Activated B cell treated with CpG ODN at 0.5 μM for 24 hours (primary cell): ENCODE measurements around the gene GRID2. TPM values are rescaled to one million over a fixed set of nuclear protein-coding genes. Genes with fewer than 3 reads are reported as not detected.

ENCODE experiments used
- ATAC-seq: fragments of 200-7000 bp; cut with Tn5 transposase; one replicate; pipeline ENCODE4 v1.10.0; 2021; ENCODE audit warnings: low read depth, mild to moderate bottlenecking, moderate library complexity
- CTCF ChIA-PET: fragments of 350-600 bp; sonication (Branson Sonifier 250); formaldehyde crosslinking; loops from one replicate; lab custom pipeline; 2021; ENCODE audit warnings: antibody characterized with exemption; lab: Charles Lee
- POLR2A ChIA-PET: fragments of 350-600 bp; sonication (Branson Sonifier 250); formaldehyde crosslinking; loops from one replicate; lab custom pipeline; 2021; ENCODE audit warnings: antibody characterized with exemption; lab: Charles Lee
- DNase-seq: peaks from one replicate; pipeline ENCODE4 v3.0.0; 2022
- H3K27ac Mint-ChIP-seq: one replicate; pipeline ENCODE4 v1.8.0; 2020; ENCODE audit warnings: mixed read lengths
- H3K27me3 Mint-ChIP-seq: one replicate; pipeline ENCODE4 v1.8.0; 2021; ENCODE audit warnings: mixed read lengths
- H3K36me3 Mint-ChIP-seq: one replicate; pipeline ENCODE4 v1.8.0; 2021; ENCODE audit warnings: low read depth, mixed read lengths
- H3K4me1 Mint-ChIP-seq: one replicate; pipeline ENCODE4 v1.8.0; 2021; ENCODE audit warnings: mixed read lengths
- H3K4me3 Mint-ChIP-seq: one replicate; pipeline ENCODE4 v1.8.0; 2020; ENCODE audit warnings: mild to moderate bottlenecking, mixed read lengths
- H3K9me3 Mint-ChIP-seq: one replicate; pipeline ENCODE4 v1.8.0; 2020; ENCODE audit warnings: mixed read lengths
- CTCF ChIP-seq: fragments of 200-600 bp; IDR thresholded peaks from one replicate; pipeline ENCODE4 v1.8.0; 2022; ENCODE audit warnings: antibody characterized with exemption, mild to moderate bottlenecking
- intact Hi-C: fragments of 100-400 bp; cut with micrococcal nuclease; formaldehyde crosslinking; loops from one replicate; pipeline ENCODE4 v1.15.1; 2024
- total RNA-seq: library from RNA; stranded (reverse); gene quantifications from 2 replicates; pipeline ENCODE4 v1.2.3, GENCODE V29; 2022

The GRID2 gene
- total RNA-seq, 1 donor from 2014 or later = not detected

GRCh38 chr4:92477298-92477697 lies 173.5 kb downstream of the GRID2 start:
- CTCF ChIA-PET = no interaction called here

GRCh38 chr4:92483341-92483740 lies 179.6 kb downstream of the GRID2 start:
- no peaks in the 10 kb centered on the region for H3K4me1 Mint-ChIP-seq
- DNase-seq (no peak), ATAC-seq (no peak)
- no peaks in the 10 kb centered on the region for H3K9me3 Mint-ChIP-seq
- intact Hi-C loops = no loop called here
- H3K36me3 Mint-ChIP-seq = no peaks in the 10 kb centered on the region
- H3K27me3 Mint-ChIP-seq = no peaks in the 10 kb centered on the region
- POLR2A ChIA-PET = no interaction called here
- no peak overlapping the region for H3K4me3 Mint-ChIP-seq
- no peak overlapping the region for H3K27ac Mint-ChIP-seq
- CTCF ChIA-PET = no interaction called here
- no peak for TF ChIP-seq CTCF

More at GRCh38 chr4:92477298-92477697, 173.5 kb downstream of the GRID2 start:
- Mint-ChIP-seq H3K4me3 (no peak overlapping the region), H3K4me1 (no peaks in the 10 kb centered on the region), H3K36me3 (no peaks in the 10 kb centered on the region), H3K27ac (no peak overlapping the region), H3K9me3 (no peaks in the 10 kb centered on the region), H3K27me3 (no peaks in the 10 kb centered on the region)
- ATAC-seq (no peak), DNase-seq (no peak)
- intact Hi-C loops = no loop called here
- TF ChIP-seq CTCF = no peak
- POLR2A ChIA-PET = no interaction called here

- Mint-ChIP-seq H3K27me3 (no peaks in the 10 kb centered on the region), H3K4me1 (no peaks in the 10 kb centered on the region), H3K36me3 (no peaks in the 10 kb centered on the region), H3K9me3 (no peaks in the 10 kb centered on the region), H3K4me3 (no peak overlapping the region), H3K27ac (no peak overlapping the region)
- POLR2A ChIA-PET = no interaction called here
- no peak for TF ChIP-seq CTCF
- CTCF ChIA-PET = no interaction called here
- intact Hi-C loops = no loop called here
- ATAC-seq (no peak), DNase-seq (no peak)
These were observed 184.7 kb downstream of the GRID2 start for GRCh38 chr4:92488496-92488895.

- no peaks in the 10 kb centered on the region for H3K36me3 Mint-ChIP-seq
- H3K27me3 Mint-ChIP-seq = no peaks in the 10 kb centered on the region
- no peak overlapping the region for H3K4me3 Mint-ChIP-seq
- CTCF ChIA-PET = no interaction called here
- no peak overlapping the region for H3K27ac Mint-ChIP-seq
- intact Hi-C loops = no loop called here
- POLR2A ChIA-PET = no interaction called here
- H3K9me3 Mint-ChIP-seq = peaks cover 2% of the 10 kb centered on the region
- TF ChIP-seq CTCF = no peak
- DNase-seq (no peak), ATAC-seq (no peak)
- no peaks in the 10 kb centered on the region for H3K4me1 Mint-ChIP-seq
These were observed 193.4 kb downstream of the GRID2 start for GRCh38 chr4:92497141-92497540.

- ATAC-seq (no peak), DNase-seq (no peak)
- peaks cover 2% of the 10 kb centered on the region for H3K9me3 Mint-ChIP-seq
- H3K36me3 Mint-ChIP-seq = no peaks in the 10 kb centered on the region
- no peak overlapping the region for H3K27ac Mint-ChIP-seq
- POLR2A ChIA-PET = no interaction called here
- H3K4me1 Mint-ChIP-seq = no peaks in the 10 kb centered on the region
- intact Hi-C loops = no loop called here
- no peak overlapping the region for H3K4me3 Mint-ChIP-seq
- no peak for TF ChIP-seq CTCF
- CTCF ChIA-PET = no interaction called here
- H3K27me3 Mint-ChIP-seq = no peaks in the 10 kb centered on the region
These were observed 197.7 kb downstream of the GRID2 start for GRCh38 chr4:92501456-92501855.
